H1 (cell line): ENCODE data around the gene DDX5. TPM values are rescaled to one million over a fixed set of nuclear protein-coding genes. Genes with fewer than 3 reads are reported as not detected.

Experiments used
- CTCF ChIA-PET: fragments of 300-600 bp; sonication (Branson Sonifier 250); formaldehyde crosslinking; loops from one replicate; lab custom pipeline; 2021; ENCODE audit not compliant: partially characterized antibody; lab: Charles Lee
- POLR2A ChIA-PET: fragments of 300-600 bp; sonication (Branson Sonifier 250); formaldehyde crosslinking; loops from one replicate; lab custom pipeline; 2021; ENCODE audit warnings: inconsistent platforms; ENCODE audit not compliant: partially characterized antibody; lab: Charles Lee
- DNase-seq, 2 experiments: peaks; one replicate each; pipeline versions ENCODE4 v3.0.0 to v3.0.0-alpha.2; 2010 to 2022; ENCODE audit warnings: low spot score in 2 of 2, low read depth in 1 of 2, mixed read lengths in 1 of 2
- FAIRE-seq: peaks from 2 replicates; lab custom pipeline; 2011; peaks lifted over from hg19 to GRCh38; lab: Jason Lieb, UNC
- H2AFZ ChIP-seq: 2 replicates; pipeline ENCODE4 v1.8.1; 2012; ENCODE audit warnings: low read length, inconsistent platforms
- H2AK5ac ChIP-seq: 2 replicates; pipeline ENCODE4 v1.6.1; 2013; ENCODE audit warnings: low read depth, low read length
- H2BK120ac ChIP-seq: replicated peaks from 2 replicates; pipeline ENCODE3; 2013; ENCODE audit warnings: low read depth, low read length, inconsistent platforms
- H2BK12ac ChIP-seq: 2 replicates; pipeline ENCODE4 v1.6.1; 2013; ENCODE audit warnings: low read depth, low read length
- H2BK15ac ChIP-seq: 2 replicates; pipeline ENCODE4 v1.6.1; 2013; ENCODE audit warnings: low read length
- H2BK20ac ChIP-seq: 2 replicates; pipeline ENCODE4 v1.6.1; 2013; ENCODE audit warnings: low read length
- H2BK5ac ChIP-seq: 2 replicates; pipeline ENCODE4 v1.6.1; 2013; ENCODE audit warnings: low read depth, low read length
- H3K14ac ChIP-seq: 2 replicates; pipeline ENCODE4 v1.6.1; 2013; ENCODE audit warnings: inconsistent platforms; ENCODE audit not compliant: insufficient read length
- H3K18ac ChIP-seq: 2 replicates; pipeline ENCODE4 v1.6.1; 2013; ENCODE audit warnings: low read length; ENCODE audit errors: extremely low read depth
- H3K23ac ChIP-seq: 2 replicates; pipeline ENCODE4 v1.6.1; 2013; ENCODE audit warnings: inconsistent platforms; ENCODE audit not compliant: insufficient read length
- H3K23me2 ChIP-seq: 2 replicates; pipeline ENCODE4 v1.6.1; 2013; ENCODE audit warnings: low read depth, low read length
- H3K27ac ChIP-seq: 2 replicates; pipeline ENCODE4 v1.6.1; 2011; ENCODE audit warnings: low read depth, low read length, inconsistent platforms
- H3K27me3 ChIP-seq, 4 experiments: replicated peaks in 1 of 4; 1 replicate in 1 of 4; 2 replicates in 3 of 4; pipeline versions ENCODE4 v1.6.1 to v1.8.1; 2011 to 2013; ENCODE audit warnings: low read length in 3 of 4, mild to moderate bottlenecking in 3 of 4, inconsistent platforms in 2 of 4, mixed read lengths in 2 of 4, moderate library complexity in 1 of 4; ENCODE audit not compliant: control insufficient read depth in 3 of 4, insufficient read depth in 3 of 4; ENCODE audit errors: extremely low read depth in 1 of 4
- H3K36me3 ChIP-seq, 4 experiments: 2 replicates each; pipeline versions ENCODE4 v1.6.1 to v1.8.1; 2011 to 2013; ENCODE audit warnings: mild to moderate bottlenecking in 4 of 4, low read length in 3 of 4, moderate library complexity in 2 of 4, control low read depth in 1 of 4, inconsistent platforms in 1 of 4; ENCODE audit not compliant: insufficient read depth in 4 of 4, control insufficient read depth in 2 of 4
- H3K4ac ChIP-seq: replicated peaks from 2 replicates; pipeline ENCODE3; 2013; ENCODE audit warnings: low read length, low read depth, mixed read lengths, inconsistent platforms; ENCODE audit not compliant: insufficient read length
- H3K4me1 ChIP-seq, 4 experiments: replicated peaks in 1 of 4; 1 replicate in 1 of 4; 2 replicates in 3 of 4; pipeline versions ENCODE4 v1.6.1 to v1.8.1; 2011 to 2013; ENCODE audit warnings: low read length in 3 of 4, inconsistent platforms in 2 of 4, mixed read lengths in 1 of 4; ENCODE audit not compliant: insufficient read depth in 4 of 4, control insufficient read depth in 3 of 4
- H3K4me2 ChIP-seq, 2 experiments: 2 replicates each; pipeline versions ENCODE4 v1.6.1 to v1.8.1; 2011 to 2013; ENCODE audit warnings: low read depth in 2 of 2, low read length in 2 of 2, control low read depth in 1 of 2, inconsistent platforms in 1 of 2, mild to moderate bottlenecking in 1 of 2; ENCODE audit not compliant: insufficient read depth in 1 of 2
- H3K4me3 ChIP-seq, 4 experiments: fragments of 200-600, 300-600 bp in 1 of 4; sonication (generic), shearing (Covaris generic), sonication (Bioruptor Twin) in 1 of 4; 2 replicates each; pipeline versions ENCODE4 v1.5.1 to v1.8.1; 2011 to 2016; ENCODE audit warnings: low read length in 4 of 4, low read depth in 3 of 4, control low read depth in 2 of 4, inconsistent platforms in 2 of 4, mild to moderate bottlenecking in 2 of 4, mixed read lengths in 1 of 4, moderate library complexity in 1 of 4; ENCODE audit not compliant: insufficient read depth in 2 of 4; ENCODE audit errors: extremely low read depth in 1 of 4
- H3K56ac ChIP-seq: replicated peaks from 2 replicates; pipeline ENCODE3; 2013; ENCODE audit warnings: low read depth, mild to moderate bottlenecking, mixed read lengths, low read length, inconsistent platforms; ENCODE audit not compliant: insufficient read length
- H3K79me1 ChIP-seq: 2 replicates; pipeline ENCODE4 v1.6.1; 2013; ENCODE audit warnings: low read depth, low read length, control low read depth
- H3K79me2 ChIP-seq, 2 experiments: 2 replicates each; pipeline versions ENCODE4 v1.6.1 to v1.8.1; 2012 to 2013; ENCODE audit warnings: low read length in 2 of 2, mild to moderate bottlenecking in 2 of 2, inconsistent platforms in 1 of 2; ENCODE audit not compliant: insufficient read depth in 2 of 2, control insufficient read depth in 1 of 2
- H3K9ac ChIP-seq, 4 experiments: replicated peaks in 1 of 4; 1 replicate in 1 of 4; 2 replicates in 3 of 4; pipeline versions ENCODE4 v1.6.1 to v1.8.1; 2011 to 2013; ENCODE audit warnings: low read depth in 3 of 4, low read length in 3 of 4, control low read depth in 2 of 4, mild to moderate bottlenecking in 2 of 4, moderate library complexity in 2 of 4, inconsistent platforms in 1 of 4; ENCODE audit errors: extremely low read depth in 1 of 4
- H3K9me3 ChIP-seq, 2 experiments: 2 replicates each; pipeline versions ENCODE4 v1.6.1 to v1.8.1; 2012 to 2013; ENCODE audit warnings: mild to moderate bottlenecking in 2 of 2, moderate library complexity in 2 of 2, control low read depth in 1 of 2, inconsistent platforms in 1 of 2, low read depth in 1 of 2, low read length in 1 of 2, mixed read lengths in 1 of 2; ENCODE audit not compliant: insufficient read depth in 2 of 2
- H4K20me1 ChIP-seq, 2 experiments: replicated peaks in 1 of 2; 2 replicates each; pipeline versions ENCODE3 to v1.8.1; 2011 to 2013; ENCODE audit warnings: inconsistent platforms in 2 of 2, low read length in 2 of 2, mild to moderate bottlenecking in 1 of 2; ENCODE audit not compliant: insufficient read depth in 2 of 2, control insufficient read depth in 1 of 2
- H4K5ac ChIP-seq: 2 replicates; pipeline ENCODE4 v1.6.1; 2013; ENCODE audit warnings: low read length, low read depth, mixed read lengths, inconsistent platforms; ENCODE audit not compliant: insufficient read length
- H4K8ac ChIP-seq: 2 replicates; pipeline ENCODE4 v1.8.0; 2013; ENCODE audit warnings: mild to moderate bottlenecking, moderate library complexity, low read length, inconsistent platforms; ENCODE audit not compliant: insufficient read depth; ENCODE audit errors: extremely low read depth
- H4K91ac ChIP-seq: replicated peaks from 2 replicates; pipeline ENCODE3; 2013; ENCODE audit warnings: low read length, mixed read lengths, inconsistent platforms; ENCODE audit not compliant: insufficient read length
- ASH2L ChIP-seq: fragments of 200-600, 300-600 bp; sonication (generic); IDR thresholded peaks from one replicate; pipeline ENCODE4 v1.7.1; 2017; ENCODE audit warnings: low read length
- CHD2 ChIP-seq: IDR thresholded peaks from 2 replicates; pipeline ENCODE4 v1.6.1; 2012; ENCODE audit warnings: low read length, improper control_type of control experiment
- EGR1 ChIP-seq: IDR thresholded peaks from 2 replicates; pipeline ENCODE4 v1.6.1; 2011; ENCODE audit warnings: low read depth, low read length, borderline replicate concordance
- KDM1A ChIP-seq: fragments of 200-600, 300-600 bp; sonication (generic); IDR thresholded peaks from 2 replicates; pipeline ENCODE4 v1.7.1; 2016; ENCODE audit warnings: mild to moderate bottlenecking, low read length, borderline replicate concordance
- KDM4A ChIP-seq: IDR thresholded peaks from one replicate; pipeline ENCODE4 v1.7.1; 2012; ENCODE audit warnings: low read depth, mild to moderate bottlenecking, moderate library complexity, low read length, inconsistent platforms; ENCODE audit not compliant: severe bottlenecking
- KDM5A ChIP-seq: fragments of 200-600 bp; IDR thresholded peaks from 2 replicates; pipeline ENCODE4 v1.7.1; 2012; ENCODE audit warnings: mild to moderate bottlenecking, low read length, inconsistent platforms, mixed read lengths
- POU5F1 ChIP-seq: IDR thresholded peaks from 2 replicates; pipeline ENCODE4 v1.6.1; 2011; ENCODE audit warnings: low read depth, mild to moderate bottlenecking, low read length, moderate library complexity
- RNF2 ChIP-seq: fragments of 200-900, 300-1000 bp; sonication (generic); IDR thresholded peaks from 2 replicates; pipeline ENCODE4 v1.7.1; 2016; ENCODE audit warnings: borderline replicate concordance, low read depth, mild to moderate bottlenecking, antibody characterized with exemption, low read length; ENCODE audit not compliant: poor library complexity, severe bottlenecking; ENCODE audit errors: missing control alignments
- SUZ12 ChIP-seq: fragments of 200-600 bp; sonication (generic); IDR thresholded peaks from 2 replicates; pipeline ENCODE4 v1.6.1; 2012; ENCODE audit warnings: mild to moderate bottlenecking, inconsistent platforms, low read length, moderate library complexity, mixed read lengths
- TAF7 ChIP-seq: optimal IDR thresholded peaks from 2 replicates; pipeline ENCODE3; 2011; ENCODE audit warnings: low read depth, mild to moderate bottlenecking, inconsistent platforms, low read length, moderate library complexity, borderline replicate concordance
- ZNF274 ChIP-seq: IDR thresholded peaks from 2 replicates; pipeline ENCODE4 v1.7.0; 2012; ENCODE audit warnings: low read length, borderline replicate concordance; ENCODE audit errors: extremely low read depth
- polyA plus RNA-seq, 7 experiments: library from polyadenylated mRNA; depleted of rRNA in 3 of 7; stranded (reverse) in 5 of 7; unstranded in 2 of 7; fragments of >200 nt in 5 of 7; fragments of 200-250 nt in 2 of 7; gene quantifications; 1 replicate in 5 of 7; 2 replicates in 1 of 7; 4 replicates in 1 of 7; pipeline versions ENCODE4 v1.2.1 to v1.2.3, GENCODE V29; 2011 to 2013; ENCODE audit warnings: missing spikeins in 2 of 7, mixed read lengths in 2 of 7
- total RNA-seq: library from RNA; stranded (reverse); fragmentation: NEBNext Ultra II Directional; extraction: Animal tissue kit (Norgen Biotek cat#: 25700); gene quantifications from 2 replicates; pipeline ENCODE4 v1.2.1, GENCODE V29; 2021
- TF ChIP-seq, protein P1 (sequence below): IDR thresholded peaks from 2 replicates; pipeline ENCODE4 v1.6.1; 2012; ENCODE audit warnings: inconsistent platforms
- TF ChIP-seq, protein P2 (sequence below): IDR thresholded peaks from 2 replicates; pipeline ENCODE4 v1.6.1; 2012; ENCODE audit warnings: inconsistent platforms

The DDX5 gene
- total and polyA plus RNA-seq, 2 of the 8 experiments (the other 6 are each of a cell fraction or from before 2014, with no cell fraction given): 572 to 591 TPM

DNA sequence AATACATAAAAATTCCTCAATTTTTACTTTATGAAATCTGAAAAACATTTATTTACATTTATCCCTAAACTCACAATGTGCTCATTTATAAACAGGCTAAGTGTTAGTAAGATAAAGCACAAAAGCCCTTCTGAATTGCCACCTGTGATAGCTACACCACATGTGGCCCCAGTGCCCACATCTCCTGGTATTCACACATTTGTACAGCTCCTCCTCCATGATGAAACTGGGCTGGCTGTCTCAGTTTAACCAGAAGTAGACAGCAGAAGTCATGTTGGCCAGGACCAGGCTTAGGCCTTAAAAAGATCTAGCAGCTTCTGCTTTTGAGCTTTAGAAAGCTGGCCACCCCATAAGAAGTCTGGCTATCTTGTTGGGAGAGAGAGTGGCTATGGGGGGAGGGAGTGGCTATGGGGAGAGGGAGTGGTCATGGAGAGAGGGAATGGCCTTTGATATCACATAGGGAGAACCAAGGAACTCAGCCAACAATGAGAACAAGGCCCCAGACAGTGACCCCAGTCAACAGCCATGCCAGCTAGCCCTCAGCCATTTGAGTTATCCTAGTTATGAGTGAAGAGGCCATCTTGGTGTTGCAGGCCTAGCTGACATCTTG lies 48.0 kb upstream of the DDX5 start:
- no peak overlapping the region for H4K5ac ChIP-seq
- no peak for FAIRE-seq
- no peak overlapping the region for H2BK120ac ChIP-seq
- no peak for DNase-seq
- no peak overlapping the region for H2AFZ ChIP-seq
- H4K8ac ChIP-seq: no peak overlapping the region
- no peak overlapping the region for H3K4me3 ChIP-seq
- H3K18ac ChIP-seq: no peak overlapping the region
- no peaks in the 10 kb centered on the region for H4K20me1 ChIP-seq
- no peak overlapping the region for H3K56ac ChIP-seq
- no peak overlapping the region for H3K23ac ChIP-seq
- no peak overlapping the region for H2BK15ac ChIP-seq
- H3K27ac ChIP-seq: no peak overlapping the region
- peaks cover 0 to 4% (median 0%) of the 10 kb centered on the region in 4 experiments; a peak in 1 of 7 replicates for H3K4me1 ChIP-seq
- H3K9ac ChIP-seq: no peak overlapping the region
- H3K79me2 ChIP-seq: no peaks in the 10 kb centered on the region
- ChIA-PET POLR2A (no interaction called here), CTCF (interaction anchor here (0.6 to 2.3 kb wide), 7 partner anchors 9 to 188 kb away, joined by 3 to 10 read pairs (median 3); no protein-coding TSS in a partner anchor)
- no peak overlapping the region for H2AK5ac ChIP-seq
- no peak overlapping the region for H3K4ac ChIP-seq
- no peaks in the 10 kb centered on the region for H3K23me2 ChIP-seq
- no peak overlapping the region for H2BK20ac ChIP-seq
- H3K14ac ChIP-seq: no peak overlapping the region
- H3K9me3 ChIP-seq: no peaks in the 10 kb centered on the region
- no peaks in the 10 kb centered on the region for H3K79me1 ChIP-seq
- no peak overlapping the region for H2BK5ac ChIP-seq
- H3K27me3 ChIP-seq: no peaks in the 10 kb centered on the region
- H4K91ac ChIP-seq: no peak overlapping the region
- no peak overlapping the region for H2BK12ac ChIP-seq
- H3K36me3 ChIP-seq: peaks cover 0 to 18% (median 0%) of the 10 kb centered on the region in 4 experiments; a peak in 1 of 8 replicates
- no peak overlapping the region for H3K4me2 ChIP-seq
- TF ChIP-seq ZNF274 (no peak), EGR1 (no peak), CHD2 (no peak), ASH2L (no peak), SUZ12 (no peak), KDM5A (no peak), TAF7 (no peak), KDM1A (no peak), RNF2 (no peak), POU5F1 (no peak), KDM4A (no peak)
- TF ChIP-seq, protein P1, sequence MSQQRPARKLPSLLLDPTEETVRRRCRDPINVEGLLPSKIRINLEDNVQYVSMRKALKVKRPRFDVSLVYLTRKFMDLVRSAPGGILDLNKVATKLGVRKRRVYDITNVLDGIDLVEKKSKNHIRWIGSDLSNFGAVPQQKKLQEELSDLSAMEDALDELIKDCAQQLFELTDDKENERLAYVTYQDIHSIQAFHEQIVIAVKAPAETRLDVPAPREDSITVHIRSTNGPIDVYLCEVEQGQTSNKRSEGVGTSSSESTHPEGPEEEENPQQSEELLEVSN: no peak
- TF ChIP-seq, protein P2, sequence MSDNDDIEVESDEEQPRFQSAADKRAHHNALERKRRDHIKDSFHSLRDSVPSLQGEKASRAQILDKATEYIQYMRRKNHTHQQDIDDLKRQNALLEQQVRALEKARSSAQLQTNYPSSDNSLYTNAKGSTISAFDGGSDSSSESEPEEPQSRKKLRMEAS: no peak
